Astrocyte of the cerebellum (primary cell): Measurements from ENCODE around the gene ITGA11.

ENCODE experiments used
- DNase-seq: peaks from one replicate; pipeline ENCODE4 v3.0.0-alpha.2; 2011; ENCODE audit warnings: low read depth
- H3K4me3 ChIP-seq: 2 replicates; pipeline ENCODE4 v1.5.1; 2011; ENCODE audit warnings: mild to moderate bottlenecking, low read depth, low read length, moderate library complexity
- CTCF ChIP-seq: IDR thresholded peaks from 2 replicates; pipeline ENCODE4 v1.5.1; 2012; ENCODE audit warnings: low read length, low read depth, moderate library complexity, mild to moderate bottlenecking; ENCODE audit errors: missing control alignments
- in situ Hi-C: cut with HindIII; loops from 2 replicates; pipeline ENCODE4 v1.10.0; 2017; ENCODE audit warnings: low sequenced_read_pairs

The ITGA11 gene

GRCh38 chr15:68292157-68292781, 139.7 kb downstream of the ITGA11 start:
- in situ Hi-C loops = no loop called here
- no peak for DNase-seq
- H3K4me3 ChIP-seq = no peak overlapping the region
- TF ChIP-seq CTCF = no peak

- TF ChIP-seq CTCF = no peak
- in situ Hi-C loops = no loop called here
Observed at GRCh38 chr15:68290715-68291114, 141.2 kb downstream of the ITGA11 start.

GRCh38 chr15:68289621-68290352, 142.2 kb downstream of the ITGA11 start:
- no peak overlapping the region for H3K4me3 ChIP-seq
- DNase-seq = no peak
- in situ Hi-C loops = no loop called here
- TF ChIP-seq CTCF = no peak

More at GRCh38 chr15:68290715-68291114, 141.2 kb downstream of the ITGA11 start:
- no peak for DNase-seq
- no peak overlapping the region for H3K4me3 ChIP-seq

- H3K4me3 ChIP-seq = no peak overlapping the region
- in situ Hi-C loops = no loop called here
- no peak for DNase-seq
- TF ChIP-seq CTCF = no peak
Observed at GRCh38 chr15:68289057-68289456, 142.9 kb downstream of the ITGA11 start.

- no peak for TF ChIP-seq CTCF
- no peak for DNase-seq
- in situ Hi-C loops = no loop called here
- H3K4me3 ChIP-seq = no peak overlapping the region
Observed at GRCh38 chr15:68286256-68286655, 145.7 kb downstream of the ITGA11 start.

- DNase-seq = no peak
- H3K4me3 ChIP-seq = no peak overlapping the region
- TF ChIP-seq CTCF = no peak
- in situ Hi-C loops = no loop called here
Observed at GRCh38 chr15:68285259-68285980, 146.5 kb downstream of the ITGA11 start.
